Gastrocnemius medialis (tissue), 4 donors: ENCODE data around the gene MEIS3.
"Not testable (repeated sequence)": the region's sequence is repeated elsewhere in the genome, so short reads cannot be mapped to it uniquely, and the experiment has no call there.

Experiments used
- POLR2A ChIP-seq, 2 donors: fragments of 450-650 bp; IDR thresholded peaks; one replicate each; pipeline ENCODE4 v1.6.1; 2017; ENCODE audit warnings: antibody characterized with exemption in 2 of 2, mild to moderate bottlenecking in 2 of 2, moderate library complexity in 2 of 2
- TF ChIP-seq, protein P1 (sequence below), 5 experiments: fragments of 450-650 bp in 3 of 5; fragments of 200-600 bp in 2 of 5; sonication (generic) in 2 of 5; IDR thresholded peaks in 4 of 5; conservative IDR thresholded peaks in 1 of 5; 1 replicate in 4 of 5; 2 replicates in 1 of 5; pipeline ENCODE4 v1.5.1; 2016 to 2019; ENCODE audit warnings: antibody characterized with exemption in 5 of 5, mild to moderate bottlenecking in 3 of 5, moderate library complexity in 3 of 5

DNA sequence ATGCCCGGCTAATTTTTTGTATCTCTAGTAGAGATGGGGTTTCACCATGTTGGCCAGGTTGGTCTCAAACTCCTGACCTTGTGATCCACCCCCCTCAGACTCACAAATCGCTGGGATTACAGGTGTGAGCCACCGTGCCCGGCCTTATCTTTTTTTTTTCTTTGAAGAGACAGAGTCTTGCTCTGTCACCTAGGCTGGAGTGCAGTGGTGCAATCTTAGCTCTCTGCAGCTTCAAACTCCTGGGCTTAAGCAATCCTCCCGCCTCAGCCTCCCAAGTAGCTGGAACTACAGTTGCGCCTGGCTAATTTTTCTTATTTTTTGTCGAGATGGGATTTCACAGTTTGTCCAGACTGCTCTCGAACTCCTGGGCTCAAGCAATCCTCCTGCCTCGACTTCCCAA, 7.6 kb downstream of the MEIS3 start:
- not testable (repeated sequence) for TF ChIP-seq POLR2A (IDR thresholded peaks at IDR 0.05)
- TF ChIP-seq, protein P1, sequence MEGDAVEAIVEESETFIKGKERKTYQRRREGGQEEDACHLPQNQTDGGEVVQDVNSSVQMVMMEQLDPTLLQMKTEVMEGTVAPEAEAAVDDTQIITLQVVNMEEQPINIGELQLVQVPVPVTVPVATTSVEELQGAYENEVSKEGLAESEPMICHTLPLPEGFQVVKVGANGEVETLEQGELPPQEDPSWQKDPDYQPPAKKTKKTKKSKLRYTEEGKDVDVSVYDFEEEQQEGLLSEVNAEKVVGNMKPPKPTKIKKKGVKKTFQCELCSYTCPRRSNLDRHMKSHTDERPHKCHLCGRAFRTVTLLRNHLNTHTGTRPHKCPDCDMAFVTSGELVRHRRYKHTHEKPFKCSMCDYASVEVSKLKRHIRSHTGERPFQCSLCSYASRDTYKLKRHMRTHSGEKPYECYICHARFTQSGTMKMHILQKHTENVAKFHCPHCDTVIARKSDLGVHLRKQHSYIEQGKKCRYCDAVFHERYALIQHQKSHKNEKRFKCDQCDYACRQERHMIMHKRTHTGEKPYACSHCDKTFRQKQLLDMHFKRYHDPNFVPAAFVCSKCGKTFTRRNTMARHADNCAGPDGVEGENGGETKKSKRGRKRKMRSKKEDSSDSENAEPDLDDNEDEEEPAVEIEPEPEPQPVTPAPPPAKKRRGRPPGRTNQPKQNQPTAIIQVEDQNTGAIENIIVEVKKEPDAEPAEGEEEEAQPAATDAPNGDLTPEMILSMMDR (IDR thresholded peaks at IDR 0.05 in 4 of 5, conservative IDR thresholded peaks at IDR 0.05 in 1 of 5), result not testable (repeated sequence)
